ENCODE results near the gene NTHL1. TPM values are rescaled to one million over a fixed set of nuclear protein-coding genes. Genes with fewer than 3 reads are reported as not detected.

The NTHL1 gene
- polyA plus RNA-seq, 3 donors = 9.2 to 22.4 (median 9.6) TPM

DNA sequence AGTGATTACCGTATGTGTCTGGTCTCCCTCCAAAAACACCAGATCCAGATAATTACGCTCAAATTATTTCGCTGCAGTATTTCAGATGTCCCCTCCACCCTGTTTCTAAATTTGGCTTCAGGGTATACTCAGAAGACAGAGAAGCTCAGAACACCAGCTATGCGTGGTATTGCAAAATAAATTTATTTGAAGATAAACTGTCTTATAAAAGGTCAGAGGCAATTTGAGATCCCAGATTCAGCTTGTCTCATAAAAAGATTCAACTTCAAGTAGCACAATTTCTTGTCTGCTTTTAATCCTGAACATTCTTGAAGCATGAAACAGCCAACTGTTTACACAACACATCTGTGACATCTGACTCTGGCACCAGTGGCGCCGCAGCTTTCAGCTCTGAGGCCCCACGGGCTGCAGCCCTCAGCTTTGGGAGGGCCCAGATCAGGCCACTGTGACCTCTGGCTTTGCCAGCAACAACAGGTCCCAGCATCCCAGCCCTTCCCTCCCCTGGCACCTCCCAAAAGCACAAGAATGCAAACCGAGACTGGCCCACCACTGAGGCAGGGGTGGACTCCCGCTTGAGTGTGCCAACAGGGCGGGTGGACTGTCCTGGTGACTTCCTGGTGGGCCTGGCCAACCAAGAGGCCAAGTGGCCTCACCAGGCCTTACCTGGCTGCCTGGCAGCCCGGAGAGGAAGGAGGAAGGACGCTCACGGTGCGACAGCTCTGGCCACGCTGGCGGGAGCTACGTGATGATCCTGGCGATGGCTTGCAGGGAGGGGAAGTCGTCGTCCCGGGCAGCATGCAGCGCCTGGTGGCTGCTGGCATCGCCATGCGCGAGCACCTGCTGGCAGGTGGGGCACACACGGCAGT is 49.9 kb downstream of the NTHL1 start:
- TF ChIP-seq, protein P1, sequence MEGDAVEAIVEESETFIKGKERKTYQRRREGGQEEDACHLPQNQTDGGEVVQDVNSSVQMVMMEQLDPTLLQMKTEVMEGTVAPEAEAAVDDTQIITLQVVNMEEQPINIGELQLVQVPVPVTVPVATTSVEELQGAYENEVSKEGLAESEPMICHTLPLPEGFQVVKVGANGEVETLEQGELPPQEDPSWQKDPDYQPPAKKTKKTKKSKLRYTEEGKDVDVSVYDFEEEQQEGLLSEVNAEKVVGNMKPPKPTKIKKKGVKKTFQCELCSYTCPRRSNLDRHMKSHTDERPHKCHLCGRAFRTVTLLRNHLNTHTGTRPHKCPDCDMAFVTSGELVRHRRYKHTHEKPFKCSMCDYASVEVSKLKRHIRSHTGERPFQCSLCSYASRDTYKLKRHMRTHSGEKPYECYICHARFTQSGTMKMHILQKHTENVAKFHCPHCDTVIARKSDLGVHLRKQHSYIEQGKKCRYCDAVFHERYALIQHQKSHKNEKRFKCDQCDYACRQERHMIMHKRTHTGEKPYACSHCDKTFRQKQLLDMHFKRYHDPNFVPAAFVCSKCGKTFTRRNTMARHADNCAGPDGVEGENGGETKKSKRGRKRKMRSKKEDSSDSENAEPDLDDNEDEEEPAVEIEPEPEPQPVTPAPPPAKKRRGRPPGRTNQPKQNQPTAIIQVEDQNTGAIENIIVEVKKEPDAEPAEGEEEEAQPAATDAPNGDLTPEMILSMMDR (IDR thresholded peaks at IDR 0.05) = no peak
- H3K4me3 Mint-ChIP-seq = no peak overlapping the region
- Histone ChIP-seq H3K79me2 (ENCODE audit: insufficient read depth, low read length) (no peaks in the 10 kb centered on the region), H3K27ac (ENCODE audit: low read depth in 1 of 2, low read length in 2 of 2) (no peak overlapping the region), H2AFZ (ENCODE audit: insufficient read depth, low read depth, low read length, poor library complexity, severe bottlenecking) (no peak overlapping the region), H3K36me3 (replicated peaks in 1 of 2; ENCODE audit: control insufficient read depth in 1 of 2, insufficient read depth in 2 of 2, low read length in 2 of 2) (peaks cover 46 to 60% of the 10 kb centered on the region in 2 donors), H3K4me2 (replicated peaks; ENCODE audit: extremely low read depth, low read length, poor library complexity, severe bottlenecking) (no peak overlapping the region), H3K4me1 (ENCODE audit: control insufficient read depth in 1 of 2, insufficient read depth in 2 of 2, low read length in 2 of 2) (no peaks in the 10 kb centered on the region), H3K9ac (ENCODE audit: insufficient read depth, low read length, poor library complexity, severe bottlenecking) (no peak overlapping the region), H3K27me3 (ENCODE audit: control insufficient read depth in 2 of 2, insufficient read depth in 2 of 2, low read length in 2 of 2) (no peaks in the 10 kb centered on the region), H4K20me1 (ENCODE audit: insufficient read depth, low read length) (peaks cover 7% of the 10 kb centered on the region), H3K4me3 (replicated peaks in 1 of 3; ENCODE audit: low read depth in 2 of 3, low read length in 3 of 3) (no peak overlapping the region), H3K9me3 (replicated peaks in 1 of 2; ENCODE audit: control insufficient read depth in 1 of 2, insufficient read depth in 1 of 2, low read length in 2 of 2) (peaks cover 0 to 4% of the 10 kb centered on the region in 2 donors)
- 89% methylated on average over 22 of the region's 26 CpGs for WGBS (ENCODE audit: insufficient coverage)
- H3K36me3 Mint-ChIP-seq = peaks cover 47 to 57% of the 10 kb centered on the region in 2 donors
- peaks cover 1% of the 10 kb centered on the region for H3K4me1 Mint-ChIP-seq
- DNase-seq = no peak
- intact Hi-C loops (cut with micrococcal nuclease) = no loop called here
- peaks cover 0 to 3% (median 0%) of the 10 kb centered on the region in 7 donors for H3K9me3 Mint-ChIP-seq
- no peak overlapping the region for H3K27ac Mint-ChIP-seq
- H3K27me3 Mint-ChIP-seq (ENCODE audit: low read depth in 3 of 3) = peaks cover 0 to 9% (median 6%) of the 10 kb centered on the region in 3 donors

DNA sequence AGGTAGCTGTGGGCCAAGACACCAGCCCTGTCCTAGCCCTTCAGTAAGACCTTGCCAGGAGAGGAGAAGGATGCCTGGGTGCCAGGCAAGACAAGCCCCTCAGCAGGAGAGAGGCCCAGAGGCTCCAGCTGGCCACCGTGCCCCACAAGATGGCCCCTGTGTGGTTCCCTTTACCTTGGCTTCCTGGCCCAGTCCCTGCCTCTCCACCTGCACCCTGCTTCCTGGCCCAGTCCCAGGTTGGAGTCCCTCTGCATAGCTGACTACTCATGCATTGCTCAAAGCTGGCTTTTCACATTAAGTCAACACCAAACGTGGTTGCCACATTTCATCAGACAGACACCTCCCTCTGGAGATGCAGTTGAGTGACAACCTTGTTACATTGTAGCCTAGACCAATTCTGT is 53.9 kb downstream of the NTHL1 start:
- peaks cover 24 to 31% of the 10 kb centered on the region in 2 donors for H3K36me3 Mint-ChIP-seq
- Histone ChIP-seq H3K27ac (ENCODE audit: low read depth in 1 of 2, low read length in 2 of 2) (no peak overlapping the region), H3K27me3 (ENCODE audit: control insufficient read depth in 2 of 2, insufficient read depth in 2 of 2, low read length in 2 of 2) (peaks cover 20 to 25% of the 10 kb centered on the region in 2 donors), H3K9ac (ENCODE audit: insufficient read depth, low read length, poor library complexity, severe bottlenecking) (no peak overlapping the region), H3K9me3 (replicated peaks in 1 of 2; ENCODE audit: control insufficient read depth in 1 of 2, insufficient read depth in 1 of 2, low read length in 2 of 2) (peaks cover 6 to 8% of the 10 kb centered on the region in 2 donors), H3K4me1 (ENCODE audit: control insufficient read depth in 1 of 2, insufficient read depth in 2 of 2, low read length in 2 of 2) (peaks cover 18% of the 10 kb centered on the region in 2 donors), H4K20me1 (ENCODE audit: insufficient read depth, low read length) (peaks cover 2% of the 10 kb centered on the region), H3K4me2 (replicated peaks; ENCODE audit: extremely low read depth, low read length, poor library complexity, severe bottlenecking) (no peak overlapping the region), H3K36me3 (replicated peaks in 1 of 2; ENCODE audit: control insufficient read depth in 1 of 2, insufficient read depth in 2 of 2, low read length in 2 of 2) (peaks cover 13 to 21% of the 10 kb centered on the region in 2 donors), H3K4me3 (replicated peaks in 1 of 3; ENCODE audit: low read depth in 2 of 3, low read length in 3 of 3) (no peak overlapping the region), H2AFZ (ENCODE audit: insufficient read depth, low read depth, low read length, poor library complexity, severe bottlenecking) (no peak overlapping the region), H3K79me2 (ENCODE audit: insufficient read depth, low read length) (no peaks in the 10 kb centered on the region)
- WGBS (ENCODE audit: insufficient coverage) = 100% methylated on average over 1 of the region's 2 CpGs
- TF ChIP-seq, protein P1 (IDR thresholded peaks at IDR 0.05) = no peak
- DNase-seq = peak in 1 of 3 donors; percentile 44
- H3K4me3 Mint-ChIP-seq = no peak overlapping the region
- peak overlapping the region in 1 of 7 donors; percentile 30 for H3K27ac Mint-ChIP-seq
- intact Hi-C loops (cut with micrococcal nuclease) = loop anchor here in 1 of 2 donors (2.0 kb wide), 1 partner anchor 51 kb away; the partner anchor contains the start of gene MSRB1
- peaks cover 14% of the 10 kb centered on the region for H3K4me1 Mint-ChIP-seq
- peaks cover 24 to 40% (median 33%) of the 10 kb centered on the region in 3 donors for H3K27me3 Mint-ChIP-seq (ENCODE audit: low read depth in 3 of 3)
- peaks cover 0 to 15% (median 11%) of the 10 kb centered on the region in 7 donors for H3K9me3 Mint-ChIP-seq
